A549 treated with AZD9567 at 1 μM for 4 hours (cell line): Measurements from ENCODE around the gene TACR2. TPM values are rescaled to one million over a fixed set of nuclear protein-coding genes. Genes with fewer than 3 reads are reported as not detected.

Experiments
- total RNA-seq: library from RNA; stranded (reverse); fragments of 200-300 nt; extraction: Qiagen RNA extraction; gene quantifications from 5 replicates; pipeline ENCODE4 v1.2.3, GENCODE V29; 2022; ENCODE audit not compliant: insufficient read depth

The TACR2 gene
- 0.06 to 0.17 TPM (median 0.16 TPM) in 4 of 5 replicates, not detected in the other for total RNA-seq

DNA sequence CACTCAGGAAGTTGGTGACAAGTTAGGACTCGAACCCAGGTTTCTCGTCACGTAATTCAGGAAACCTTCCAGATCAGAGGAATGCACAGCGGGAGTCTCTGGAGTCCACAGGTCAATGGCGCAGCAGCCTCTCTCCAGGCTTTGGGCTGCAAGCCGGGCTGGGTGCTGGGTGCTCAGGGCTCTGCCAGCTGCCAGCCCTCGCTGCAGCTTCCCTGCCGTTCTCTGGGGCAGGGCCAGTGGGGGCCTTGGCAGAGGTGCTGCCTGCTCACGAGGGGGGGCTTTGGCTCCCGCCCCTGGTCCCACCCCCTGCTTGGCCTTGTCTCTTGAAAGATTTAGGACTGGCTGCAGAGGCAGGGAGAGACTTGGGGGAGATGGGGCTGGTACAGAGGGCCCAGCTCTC is at the start of gene TACR2:
TACR2 (minus strand) TSS at position 224 of the 400 bp plus-strand sequence. CDS start 595 bp downstream, outside the sequence.

DNA sequence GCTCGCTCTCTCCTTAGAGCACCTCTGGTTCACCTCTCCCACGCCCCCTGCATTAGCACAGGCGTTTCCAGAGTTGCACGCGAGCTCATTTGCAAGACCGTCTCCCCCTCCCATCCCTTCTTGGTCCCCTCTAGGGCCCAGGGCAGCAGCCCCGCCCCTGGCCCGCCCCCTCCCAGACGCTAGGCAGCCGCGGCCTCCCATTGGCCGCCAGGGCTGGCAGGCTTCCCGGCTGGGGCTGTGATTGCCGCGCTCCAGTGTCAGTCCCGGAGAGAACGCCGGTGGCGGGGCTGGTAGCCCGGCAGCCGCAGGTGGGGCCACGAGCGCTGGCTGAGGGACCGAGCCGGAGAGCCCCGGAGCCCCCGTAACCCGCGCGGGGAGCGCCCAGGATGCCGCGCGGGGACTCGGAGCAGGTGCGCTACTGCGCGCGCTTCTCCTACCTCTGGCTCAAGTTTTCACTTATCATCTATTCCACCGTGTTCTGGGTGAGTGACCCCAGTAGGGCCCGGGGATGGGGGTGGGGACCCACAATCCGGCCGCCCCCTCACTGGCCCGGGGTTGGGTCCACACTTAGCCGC is 34.6 kb upstream of the TACR2 start, which contains the start of gene TSPAN15:
TSPAN15 (plus strand) TSS at position 257 of the 575 bp plus-strand sequence; CDS start at position 387, 130 bp downstream.

Other genes starting within 250 kb of the TACR2 start
- 33.0 to 46.0 TPM (median 33.7 TPM) in 5 replicates for gene SUPV3L1, start 236.7 kb downstream of the TACR2 start, total RNA-seq
- gene HKDC1, start 196.6 kb downstream of the TACR2 start, total RNA-seq: 8.0 to 12.8 TPM (median 9.4 TPM) in 5 replicates
- 35.6 to 39.7 TPM (median 38.6 TPM) in 5 replicates for gene HK1, start 138.4 kb downstream of the TACR2 start, total RNA-seq
- 68.5 to 97.1 TPM (median 91.6 TPM) in 5 replicates for gene TSPAN15, start 34.5 kb upstream of the TACR2 start, total RNA-seq
- not detected in 5 replicates for gene NEUROG3, start 156.5 kb upstream of the TACR2 start, total RNA-seq
- 6.3 to 18.6 TPM (median 17.0 TPM) in 5 replicates for gene FAM241B, start 213.3 kb upstream of the TACR2 start, total RNA-seq